ENCODE results near the gene KIF25. TPM values are rescaled to one million over a fixed set of nuclear protein-coding genes. Genes with fewer than 3 reads are reported as not detected.

Gene KIF25
- total RNA-seq, 1 donor from 2014 or later = not detected

GRCh38 chr6:168078175-168078942 is 80.9 kb downstream of the KIF25 start:
- H3K4me3 Mint-ChIP-seq (ENCODE audit: unreplicated experiment) = no peak overlapping the region
- no peaks in the 10 kb centered on the region for H3K9me3 Mint-ChIP-seq (ENCODE audit: unreplicated experiment)
- DNase-seq (ENCODE audit: low spot score) = no peak
- H3K27me3 Mint-ChIP-seq (ENCODE audit: unreplicated experiment) = peaks cover 10% of the 10 kb centered on the region
- peaks cover 19% of the 10 kb centered on the region for H3K4me1 Mint-ChIP-seq (ENCODE audit: unreplicated experiment)
- TF ChIP-seq CTCF (IDR thresholded peaks at IDR 0.05; ENCODE audit: unreplicated experiment) = no peak
- H3K36me3 Mint-ChIP-seq (ENCODE audit: low read depth, unreplicated experiment) = no peaks in the 10 kb centered on the region
- no peak overlapping the region for H3K27ac Mint-ChIP-seq (ENCODE audit: unreplicated experiment)

GRCh38 chr6:168078943-168079405 is 81.5 kb downstream of the KIF25 start, which contains the start of gene FRMD1:
FRMD1 (minus strand) TSS chr6:168079212; CDS start chr6:168079094, 118 bp downstream.
- H3K36me3 Mint-ChIP-seq (ENCODE audit: low read depth, unreplicated experiment) = no peaks in the 10 kb centered on the region
- DNase-seq (ENCODE audit: low spot score) = no peak
- no peak within 1 kb of the TSS for H3K4me3 Mint-ChIP-seq (ENCODE audit: unreplicated experiment)
- no peak within 1 kb of the TSS for H3K27ac Mint-ChIP-seq (ENCODE audit: unreplicated experiment)
- no peak for TF ChIP-seq CTCF (IDR thresholded peaks at IDR 0.05; ENCODE audit: unreplicated experiment)
- no peaks in the 10 kb centered on the region for H3K9me3 Mint-ChIP-seq (ENCODE audit: unreplicated experiment)
- H3K27me3 Mint-ChIP-seq (ENCODE audit: unreplicated experiment) = peaks cover 10% of the 10 kb centered on the region
- H3K4me1 Mint-ChIP-seq (ENCODE audit: unreplicated experiment) = peaks cover 19% of the 10 kb centered on the region

- H3K4me3 Mint-ChIP-seq (ENCODE audit: unreplicated experiment) = no peak overlapping the region
- H3K36me3 Mint-ChIP-seq (ENCODE audit: low read depth, unreplicated experiment) = no peaks in the 10 kb centered on the region
- H3K4me1 Mint-ChIP-seq (ENCODE audit: unreplicated experiment) = peaks cover 19% of the 10 kb centered on the region
- H3K27ac Mint-ChIP-seq (ENCODE audit: unreplicated experiment) = no peak overlapping the region
- peaks cover 10% of the 10 kb centered on the region for H3K27me3 Mint-ChIP-seq (ENCODE audit: unreplicated experiment)
- no peak for TF ChIP-seq CTCF (IDR thresholded peaks at IDR 0.05; ENCODE audit: unreplicated experiment)
- DNase-seq (ENCODE audit: low spot score) = no peak
- no peaks in the 10 kb centered on the region for H3K9me3 Mint-ChIP-seq (ENCODE audit: unreplicated experiment)
Measured at GRCh38 chr6:168080393-168081077, 83.1 kb downstream of the KIF25 start.

GRCh38 chr6:168081858-168082546 is 84.5 kb downstream of the KIF25 start:
- Mint-ChIP-seq H3K27me3 (ENCODE audit: unreplicated experiment) (peaks cover 8% of the 10 kb centered on the region), H3K4me1 (ENCODE audit: unreplicated experiment) (peaks cover 19% of the 10 kb centered on the region), H3K27ac (ENCODE audit: unreplicated experiment) (no peak overlapping the region), H3K9me3 (ENCODE audit: unreplicated experiment) (no peaks in the 10 kb centered on the region), H3K4me3 (ENCODE audit: unreplicated experiment) (no peak overlapping the region), H3K36me3 (ENCODE audit: low read depth, unreplicated experiment) (no peaks in the 10 kb centered on the region)
- no peak for DNase-seq (ENCODE audit: low spot score)
- no peak for TF ChIP-seq CTCF (IDR thresholded peaks at IDR 0.05; ENCODE audit: unreplicated experiment)

All from endothelial cell (in vitro differentiated cells).